Liver (tissue), 9 donors: ENCODE measurements around the gene LAMA5. TPM values are rescaled to one million over a fixed set of nuclear protein-coding genes. Genes with fewer than 3 reads are reported as not detected.
A peak's percentile ranks its signal among the peaks of the same experiment; 100 is the strongest.

Experiments used
- DNase-seq: peaks from one replicate; pipeline ENCODE4 v3.0.0-alpha.2; 2017; ENCODE audit warnings: low spot score
- H3K27ac ChIP-seq, 2 donors: one replicate each; pipeline ENCODE4 v1.7.0; 2013; ENCODE audit warnings: inconsistent platforms in 2 of 2, low read length in 2 of 2, control low read depth in 1 of 2, low read depth in 1 of 2, mild to moderate bottlenecking in 1 of 2
- H3K27me3 ChIP-seq, 4 donors: one replicate each; pipeline versions ENCODE4 v1.6.1 to v1.7.0; 2013; ENCODE audit warnings: low read length in 3 of 4, inconsistent platforms in 1 of 4, mild to moderate bottlenecking in 1 of 4, moderate library complexity in 1 of 4; ENCODE audit not compliant: control insufficient read depth in 4 of 4, insufficient read depth in 4 of 4
- H3K36me3 ChIP-seq, 4 donors: one replicate each; pipeline versions ENCODE4 v1.6.1 to v1.7.0; 2013; ENCODE audit warnings: low read length in 3 of 4, mild to moderate bottlenecking in 3 of 4, low read depth in 1 of 4, moderate library complexity in 1 of 4; ENCODE audit not compliant: control insufficient read depth in 4 of 4, insufficient read depth in 3 of 4
- H3K4me1 ChIP-seq, 4 donors: one replicate each; pipeline versions ENCODE4 v1.6.1 to v1.7.0; 2013; ENCODE audit warnings: low read length in 3 of 4, mild to moderate bottlenecking in 3 of 4, moderate library complexity in 1 of 4; ENCODE audit not compliant: control insufficient read depth in 4 of 4, insufficient read depth in 4 of 4
- H3K4me3 ChIP-seq, 3 donors: one replicate each; pipeline versions ENCODE4 v1.6.1 to v1.7.0; 2013; ENCODE audit warnings: low read length in 3 of 3, control low read depth in 1 of 3, low read depth in 1 of 3, mild to moderate bottlenecking in 1 of 3
- H3K9ac ChIP-seq, 2 donors: one replicate each; pipeline ENCODE4 v1.7.0; 2013; ENCODE audit warnings: low read length in 2 of 2, mild to moderate bottlenecking in 2 of 2, moderate library complexity in 2 of 2, control low read depth in 1 of 2, low read depth in 1 of 2
- H3K9me3 ChIP-seq, 4 donors: one replicate each; pipeline versions ENCODE4 v1.6.1 to v1.7.0; 2013; ENCODE audit warnings: low read length in 3 of 4; ENCODE audit not compliant: control insufficient read depth in 4 of 4
- ATF3 ChIP-seq: IDR thresholded peaks from 2 replicates; pipeline ENCODE4 v1.6.1; 2016; ENCODE audit warnings: antibody characterized with exemption
- CTCF ChIP-seq: fragments of 150-350 bp; IDR thresholded peaks from 2 replicates; pipeline ENCODE4 v1.5.1; 2017; ENCODE audit warnings: improper control_type of control experiment, low read depth, low read length; ENCODE audit not compliant: missing input control
- EGR1 ChIP-seq, 2 donors: IDR thresholded peaks; 2 replicates each; pipeline ENCODE4 v1.6.1; 2016 to 2018; ENCODE audit warnings: antibody characterized with exemption in 2 of 2, low read depth in 2 of 2
- FOXA1 ChIP-seq: IDR thresholded peaks from 2 replicates; pipeline ENCODE4 v1.6.1; 2016; ENCODE audit warnings: antibody characterized with exemption
- FOXA2 ChIP-seq: IDR thresholded peaks from 2 replicates; pipeline ENCODE4 v1.6.1; 2016; ENCODE audit warnings: antibody characterized with exemption
- GABPA ChIP-seq, 2 donors: IDR thresholded peaks in 1 of 2; conservative IDR thresholded peaks in 1 of 2; 2 replicates each; pipeline ENCODE4 v1.6.1; 2016; ENCODE audit warnings: antibody characterized with exemption in 2 of 2, mild to moderate bottlenecking in 1 of 2, moderate library complexity in 1 of 2
- HNF4A ChIP-seq, 2 donors: conservative IDR thresholded peaks; 2 replicates each; pipeline ENCODE4 v1.6.1; 2016; ENCODE audit warnings: antibody characterized with exemption in 2 of 2, mild to moderate bottlenecking in 2 of 2
- HNF4G ChIP-seq: IDR thresholded peaks from 2 replicates; pipeline ENCODE4 v1.6.1; 2016; ENCODE audit warnings: antibody characterized with exemption
- JUND ChIP-seq, 2 donors: IDR thresholded peaks; 2 replicates each; pipeline ENCODE4 v1.6.1; 2016; ENCODE audit warnings: antibody characterized with exemption in 2 of 2
- MAX ChIP-seq: IDR thresholded peaks from 2 replicates; pipeline ENCODE4 v1.6.1; 2016; ENCODE audit warnings: antibody characterized with exemption
- RAD21 ChIP-seq, 2 donors: IDR thresholded peaks; 2 replicates each; pipeline ENCODE4 v1.6.1; 2016; ENCODE audit warnings: antibody characterized with exemption in 2 of 2, mild to moderate bottlenecking in 2 of 2
- REST ChIP-seq: IDR thresholded peaks from 2 replicates; pipeline ENCODE4 v1.6.1; 2016; ENCODE audit warnings: antibody characterized with exemption, mild to moderate bottlenecking
- RXRA ChIP-seq, 2 donors: IDR thresholded peaks; 2 replicates each; pipeline ENCODE4 v1.6.1; 2017 to 2018; ENCODE audit warnings: antibody characterized with exemption in 2 of 2, mild to moderate bottlenecking in 1 of 2
- SP1 ChIP-seq: IDR thresholded peaks from 2 replicates; pipeline ENCODE4 v1.6.1; 2018; ENCODE audit warnings: antibody characterized with exemption, mild to moderate bottlenecking
- TAF1 ChIP-seq: conservative IDR thresholded peaks from 2 replicates; pipeline ENCODE4 v1.6.1; 2016; ENCODE audit warnings: antibody characterized with exemption, mild to moderate bottlenecking
- YY1 ChIP-seq: IDR thresholded peaks from 2 replicates; pipeline ENCODE4 v1.6.1; 2016; ENCODE audit warnings: antibody characterized with exemption, mild to moderate bottlenecking
- WGBS: extraction: QIAGEN DNeasy Blood & Tissue Kit; methylation state at CpG from one replicate; pipeline ENCODE4 v1.1.7; 2013; 5-methylcytosine and 5-hydroxymethylcytosine counted together
- polyA plus RNA-seq, 2 donors: library from polyadenylated mRNA; stranded (reverse) in 1 of 2; unstranded in 1 of 2; fragments of 200-250 nt in 1 of 2; fragments of >200 nt in 1 of 2; fragmentation: Nextera tagmentation in 1 of 2; extraction: Ambion mirVana in 1 of 2; gene quantifications; one replicate each; pipeline versions ENCODE4 v1.2.1 to v1.2.3, GENCODE V29; 2013 to 2015
- total RNA-seq, 2 donors: library from RNA; depleted of rRNA; stranded (reverse); fragments of >200 nt; gene quantifications; one replicate each; pipeline ENCODE4 v1.2.3, GENCODE V29; 2014
- TF ChIP-seq, protein P1 (sequence below): IDR thresholded peaks from 2 replicates; pipeline ENCODE4 v1.6.1; 2016; ENCODE audit warnings: antibody characterized with exemption
- donor health status: healthy.
- donor health status: healthy.
- donor health status: healthy.
- donor health status: healthy.
- donor health status: healthy.

Gene LAMA5
- total and polyA plus RNA-seq, 4 donors, result 3.6 to 40.2 (median 13.7) TPM

GRCh38 chr20:62387933-62388635, 21.0 kb upstream of the LAMA5 start:
- peaks cover 0 to 13% (median 4%) of the 10 kb centered on the region in 4 donors for H3K36me3 ChIP-seq
- H3K27ac ChIP-seq, result no peak overlapping the region
- H3K27me3 ChIP-seq, result no peaks in the 10 kb centered on the region
- H3K9me3 ChIP-seq, result no peaks in the 10 kb centered on the region
- 75% methylated on average over 20 of the region's 20 CpGs for WGBS
- TF ChIP-seq RXRA (IDR thresholded peaks at IDR 0.05), result no peak
- no peak for TF ChIP-seq MAX
- TF ChIP-seq REST, result no peak
- TF ChIP-seq ATF3, result no peak
- TF ChIP-seq JUND (IDR thresholded peaks at IDR 0.05), result no peak
- TF ChIP-seq HNF4A (conservative IDR thresholded peaks at IDR 0.05), result no peak
- no peak for TF ChIP-seq TAF1
- TF ChIP-seq FOXA2, result no peak
- TF ChIP-seq SP1, result no peak
- TF ChIP-seq EGR1 (IDR thresholded peaks at IDR 0.05; ENCODE audit: low read depth in 2 of 2), result no peak
- TF ChIP-seq FOXA1, result no peak
- TF ChIP-seq GABPA (IDR thresholded peaks at IDR 0.05 in 1 of 2, conservative IDR thresholded peaks at IDR 0.05 in 1 of 2), result no peak
- no peak for TF ChIP-seq RAD21 (IDR thresholded peaks at IDR 0.05)
- TF ChIP-seq, protein P1, sequence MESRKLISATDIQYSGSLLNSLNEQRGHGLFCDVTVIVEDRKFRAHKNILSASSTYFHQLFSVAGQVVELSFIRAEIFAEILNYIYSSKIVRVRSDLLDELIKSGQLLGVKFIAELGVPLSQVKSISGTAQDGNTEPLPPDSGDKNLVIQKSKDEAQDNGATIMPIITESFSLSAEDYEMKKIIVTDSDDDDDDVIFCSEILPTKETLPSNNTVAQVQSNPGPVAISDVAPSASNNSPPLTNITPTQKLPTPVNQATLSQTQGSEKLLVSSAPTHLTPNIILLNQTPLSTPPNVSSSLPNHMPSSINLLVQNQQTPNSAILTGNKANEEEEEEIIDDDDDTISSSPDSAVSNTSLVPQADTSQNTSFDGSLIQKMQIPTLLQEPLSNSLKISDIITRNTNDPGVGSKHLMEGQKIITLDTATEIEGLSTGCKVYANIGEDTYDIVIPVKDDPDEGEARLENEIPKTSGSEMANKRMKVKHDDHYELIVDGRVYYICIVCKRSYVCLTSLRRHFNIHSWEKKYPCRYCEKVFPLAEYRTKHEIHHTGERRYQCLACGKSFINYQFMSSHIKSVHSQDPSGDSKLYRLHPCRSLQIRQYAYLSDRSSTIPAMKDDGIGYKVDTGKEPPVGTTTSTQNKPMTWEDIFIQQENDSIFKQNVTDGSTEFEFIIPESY, result no peak
- TF ChIP-seq YY1, result no peak
- TF ChIP-seq CTCF, result no peak
- no peak for TF ChIP-seq HNF4G
- H3K4me3 ChIP-seq, result peak overlapping the region; percentile 85 to 97 (median 92)
- peak overlapping the region in 1 of 2 donors; percentile 84 for H3K9ac ChIP-seq
- peaks cover 8 to 42% (median 35%) of the 10 kb centered on the region in 4 donors for H3K4me1 ChIP-seq
- no peak for DNase-seq
